Prostate gland (tissue), 2 donors: ENCODE measurements around the gene CHDH. TPM values are rescaled to one million over a fixed set of nuclear protein-coding genes. Genes with fewer than 3 reads are reported as not detected.

Experiments
- DNase-seq: peaks from one replicate; pipeline ENCODE4 v3.0.0-alpha.2; 2019; ENCODE audit warnings: low spot score
- H3K27ac ChIP-seq, 2 donors: fragments of 200-600 bp; sonication (generic); 2 replicates each; pipeline ENCODE4 v1.5.1; 2017 to 2019
- H3K27me3 ChIP-seq: fragments of 200-600 bp; sonication (generic); replicated peaks from 2 replicates; pipeline ENCODE4 v1.5.1; 2019; ENCODE audit not compliant: insufficient read depth
- H3K36me3 ChIP-seq, 2 donors: fragments of 200-600 bp; sonication (generic); 1 replicate in 1 of 2; 2 replicates in 1 of 2; pipeline versions ENCODE4 v1.5.1 to v1.8.1; 2017 to 2019
- H3K4me1 ChIP-seq: fragments of 200-600 bp; sonication (generic); replicated peaks from 2 replicates; pipeline ENCODE4 v1.5.1; 2019
- H3K4me3 ChIP-seq, 2 donors: fragments of 200-600 bp; sonication (generic); 2 replicates each; pipeline ENCODE4 v1.5.1; 2017 to 2019
- H3K9me3 ChIP-seq: fragments of 200-600 bp; sonication (generic); 2 replicates; pipeline ENCODE4 v1.5.1; 2017
- CTCF ChIP-seq, 4 experiments: fragments of 200-600 bp in 2 of 4; fragments of 450-650 bp in 2 of 4; sonication (generic) in 2 of 4; IDR thresholded peaks; 1 replicate in 3 of 4; 2 replicates in 1 of 4; pipeline ENCODE4 v1.5.1; 2016 to 2019; ENCODE audit warnings: antibody characterized with exemption in 4 of 4, mild to moderate bottlenecking in 2 of 4, moderate library complexity in 2 of 4
- POLR2A ChIP-seq: fragments of 450-650 bp; IDR thresholded peaks from one replicate; pipeline ENCODE4 v1.6.1; 2016; ENCODE audit warnings: antibody characterized with exemption, mild to moderate bottlenecking
- POLR2AphosphoS5 ChIP-seq: sonication (generic); formaldehyde crosslinking; IDR thresholded peaks from one replicate; pipeline ENCODE4 v1.6.1; 2017; ENCODE audit warnings: antibody characterized with exemption
- WGBS: methylation state at CpG from one replicate; pipeline ENCODE4 v1.1.5; 2018; 5-methylcytosine and 5-hydroxymethylcytosine counted together
- intact Hi-C: fragments of 100-400 bp; cut with DNase I; formaldehyde crosslinking; loops from one replicate; pipeline ENCODE4 v1.14.2; 2022
- total RNA-seq, 2 donors: library from RNA; depleted of rRNA; stranded (reverse); fragments of >200 nt; gene quantifications; one replicate each; pipeline ENCODE4 v1.1.0, GENCODE V29; 2016

CHDH gene
- total RNA-seq, 2 donors from 2014 or later, result 40.2 to 43.9 TPM

GRCh38 chr3:53881691-53882593 is 35.7 kb upstream of the CHDH start, which contains the start of gene ACTR8:
ACTR8 (minus strand) TSS chr3:53882152; CDS start chr3:53882101, 51 bp downstream.
- WGBS, result 1% methylated on average over 63 of the region's 65 CpGs
- peak within 1 kb of the TSS; percentile 83 to 85 for H3K27ac ChIP-seq
- no peaks in the 10 kb centered on the region for H3K9me3 ChIP-seq
- peaks cover 4 to 6% of the 10 kb centered on the region in 2 donors for H3K36me3 ChIP-seq
- no peaks in the 10 kb centered on the region for H3K27me3 ChIP-seq
- peak; percentile 80 for DNase-seq
- H3K4me1 ChIP-seq, result peaks cover 6% of the 10 kb centered on the region
- peak within 1 kb of the TSS; percentile 73 to 83 for H3K4me3 ChIP-seq
- TF ChIP-seq CTCF (IDR thresholded peaks at IDR 0.05), result peak in 1 of 4 experiments; percentile 44
- peak; percentile 86 for TF ChIP-seq POLR2AphosphoS5
- TF ChIP-seq POLR2A, result peak; percentile 66
- intact Hi-C loops, result no loop called here

- no peak for DNase-seq
- no peak for TF ChIP-seq POLR2A
- no peak for TF ChIP-seq CTCF (IDR thresholded peaks at IDR 0.05)
- Histone ChIP-seq H3K27ac (peak overlapping the region in 1 of 2 donors; percentile 85), H3K36me3 (peaks cover 4 to 11% of the 10 kb centered on the region in 2 donors), H3K9me3 (no peaks in the 10 kb centered on the region), H3K27me3 (no peaks in the 10 kb centered on the region), H3K4me3 (peak overlapping the region; percentile 73 to 83), H3K4me1 (peaks cover 6% of the 10 kb centered on the region)
- intact Hi-C loops, result no loop called here
- 51% methylated on average over 10 of the region's 10 CpGs for WGBS
Observed at GRCh38 chr3:53880396-53881345, 34.5 kb upstream of the CHDH start.

GRCh38 chr3:53865732-53866499 is 19.7 kb upstream of the CHDH start:
- DNase-seq, result no peak
- intact Hi-C loops, result no loop called here
- Histone ChIP-seq H3K4me1 (no peaks in the 10 kb centered on the region), H3K9me3 (no peaks in the 10 kb centered on the region), H3K4me3 (no peak overlapping the region), H3K27me3 (no peaks in the 10 kb centered on the region), H3K36me3 (peaks cover 12 to 13% of the 10 kb centered on the region in 2 donors), H3K27ac (no peak overlapping the region)
- WGBS, result 94% methylated on average over 5 of the region's 5 CpGs
- TF ChIP-seq CTCF (IDR thresholded peaks at IDR 0.05), result no peak
- no peak for TF ChIP-seq POLR2AphosphoS5
- no peak for TF ChIP-seq POLR2A

- Histone ChIP-seq H3K27me3 (no peaks in the 10 kb centered on the region), H3K4me1 (no peaks in the 10 kb centered on the region), H3K27ac (no peak overlapping the region), H3K36me3 (peaks cover 0 to 8% of the 10 kb centered on the region in 2 donors), H3K9me3 (no peaks in the 10 kb centered on the region), H3K4me3 (no peak overlapping the region)
- no peak for DNase-seq
- no peak for TF ChIP-seq POLR2AphosphoS5
- TF ChIP-seq POLR2A, result no peak
- TF ChIP-seq CTCF (IDR thresholded peaks at IDR 0.05), result no peak
- 90% methylated on average over 1 of the region's 1 CpG for WGBS
- intact Hi-C loops, result no loop called here
Observed at GRCh38 chr3:53863145-53863544, 16.9 kb upstream of the CHDH start.
